NCI-H1105 (cell line): ENCODE results near the gene AHCYL2.
"Not testable (repeated sequence)": the region's sequence is repeated elsewhere in the genome, so short reads cannot be mapped to it uniquely, and the experiment has no call there.

ENCODE experiments used
- DNase-seq: peaks from one replicate; lab custom pipeline; 2025; lab: John Stamatoyannopoulos, UW

Gene AHCYL2

GRCh38 chr7:129354428-129355157 is 129.8 kb downstream of the AHCYL2 start:
- DNase-seq = no peak

- DNase-seq = no peak
These were observed 131.3 kb downstream of the AHCYL2 start for GRCh38 chr7:129356176-129356575.

GRCh38 chr7:129359176-129359575 is 134.3 kb downstream of the AHCYL2 start:
- DNase-seq = no peak

- DNase-seq = no peak
These were observed 134.8 kb downstream of the AHCYL2 start for GRCh38 chr7:129359638-129360037.

- DNase-seq = no peak
These were observed 136.9 kb downstream of the AHCYL2 start for GRCh38 chr7:129361771-129362170.

- DNase-seq = no peak
These were observed 137.7 kb downstream of the AHCYL2 start for GRCh38 chr7:129362496-129362895.

- no peak for DNase-seq
These were observed 142.5 kb downstream of the AHCYL2 start for GRCh38 chr7:129367349-129367699.

- DNase-seq = peak; percentile 49
These were observed 143.0 kb downstream of the AHCYL2 start for GRCh38 chr7:129367700-129368388.

- DNase-seq = no peak
These were observed 143.7 kb downstream of the AHCYL2 start for GRCh38 chr7:129368389-129368986.

- not testable (repeated sequence) for DNase-seq
These were observed 144.6 kb downstream of the AHCYL2 start for GRCh38 chr7:129369447-129369846.

GRCh38 chr7:129370812-129371211 is 146.0 kb downstream of the AHCYL2 start:
- DNase-seq = no peak

- DNase-seq = no peak
These were observed 146.7 kb downstream of the AHCYL2 start for GRCh38 chr7:129371487-129371886.

- no peak for DNase-seq
These were observed 149.0 kb downstream of the AHCYL2 start for GRCh38 chr7:129373651-129374428.

GRCh38 chr7:129375141-129375938 is 150.5 kb downstream of the AHCYL2 start:
- peak; percentile 9 for DNase-seq

GRCh38 chr7:129376076-129376777 is 151.4 kb downstream of the AHCYL2 start:
- peak; percentile 27 for DNase-seq

GRCh38 chr7:129376778-129377700 is 152.2 kb downstream of the AHCYL2 start:
- no peak for DNase-seq

GRCh38 chr7:129381710-129382484 is 157.1 kb downstream of the AHCYL2 start:
- DNase-seq = no peak

GRCh38 chr7:129383542-129384132 is 158.8 kb downstream of the AHCYL2 start:
- no peak for DNase-seq

- no peak for DNase-seq
These were observed 160.3 kb downstream of the AHCYL2 start for GRCh38 chr7:129385116-129385515.
